Lung microvascular endothelial cell (primary cell): Measurements from ENCODE around the gene TNIK. TPM values are rescaled to one million over a fixed set of nuclear protein-coding genes. Genes with fewer than 3 reads are reported as not detected.
"Not testable (repeated sequence)": the region's sequence is repeated elsewhere in the genome, so short reads cannot be mapped to it uniquely, and the experiment has no call there.

Experiments
- DNase-seq, 2 donors: peaks; one replicate each; pipeline versions ENCODE4 v3.0.0 to v3.0.0-alpha.2; 2010; ENCODE audit warnings: low read depth in 2 of 2
- total RNA-seq: library from RNA; depleted of rRNA; stranded (reverse); fragments of >200 nt; gene quantifications from 2 replicates; pipeline ENCODE4 v1.2.1, GENCODE V29; 2014

The TNIK gene
- total RNA-seq, 1 donor from 2014 or later: 9.7 TPM

DNA sequence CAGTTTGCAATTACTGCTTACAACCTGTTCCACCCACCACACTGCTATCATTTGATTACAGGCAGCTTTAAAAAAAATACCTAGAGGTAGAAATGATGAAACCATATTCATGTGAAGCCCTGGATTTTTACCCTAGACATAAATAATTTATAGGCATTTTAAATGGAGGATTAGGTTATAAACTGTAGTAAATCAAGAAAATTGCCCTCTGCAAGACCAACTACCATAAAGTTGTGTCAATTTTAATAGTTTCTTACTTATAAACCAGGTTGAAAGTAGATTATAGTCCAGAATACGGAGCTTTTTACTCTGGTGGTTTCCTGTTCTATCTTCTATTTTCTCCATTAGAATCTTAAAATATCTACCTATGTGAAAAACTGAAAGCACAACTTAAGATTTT is 13.9 kb downstream of the TNIK start:
- no peak for DNase-seq

DNA sequence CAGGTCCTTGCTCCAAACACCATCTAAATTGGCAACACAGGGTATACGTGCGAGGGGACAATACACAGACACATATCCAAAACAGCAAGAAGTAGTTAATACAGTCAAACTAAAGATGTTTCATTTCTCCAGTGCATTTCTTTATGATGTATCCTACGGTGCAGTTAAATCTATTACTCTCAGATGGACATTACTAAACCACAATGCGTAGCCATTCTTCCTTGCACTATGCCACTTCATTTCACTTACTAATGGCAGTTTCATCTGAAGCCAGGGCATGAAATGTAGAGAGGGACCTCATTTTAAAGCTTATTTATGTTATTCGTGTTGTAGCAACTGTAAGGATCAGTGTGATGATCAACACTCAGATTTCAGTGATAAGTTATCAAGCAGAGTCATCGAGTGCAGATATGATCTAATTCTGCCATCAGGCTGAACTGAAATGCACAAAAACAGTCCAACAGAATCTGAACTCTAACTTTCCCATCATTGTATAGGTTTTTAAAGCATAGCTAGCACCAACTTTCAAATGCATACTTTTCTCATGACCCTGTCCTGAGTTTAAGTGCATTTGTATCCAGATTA is 14.5 kb downstream of the TNIK start:
- no peak for DNase-seq

DNA sequence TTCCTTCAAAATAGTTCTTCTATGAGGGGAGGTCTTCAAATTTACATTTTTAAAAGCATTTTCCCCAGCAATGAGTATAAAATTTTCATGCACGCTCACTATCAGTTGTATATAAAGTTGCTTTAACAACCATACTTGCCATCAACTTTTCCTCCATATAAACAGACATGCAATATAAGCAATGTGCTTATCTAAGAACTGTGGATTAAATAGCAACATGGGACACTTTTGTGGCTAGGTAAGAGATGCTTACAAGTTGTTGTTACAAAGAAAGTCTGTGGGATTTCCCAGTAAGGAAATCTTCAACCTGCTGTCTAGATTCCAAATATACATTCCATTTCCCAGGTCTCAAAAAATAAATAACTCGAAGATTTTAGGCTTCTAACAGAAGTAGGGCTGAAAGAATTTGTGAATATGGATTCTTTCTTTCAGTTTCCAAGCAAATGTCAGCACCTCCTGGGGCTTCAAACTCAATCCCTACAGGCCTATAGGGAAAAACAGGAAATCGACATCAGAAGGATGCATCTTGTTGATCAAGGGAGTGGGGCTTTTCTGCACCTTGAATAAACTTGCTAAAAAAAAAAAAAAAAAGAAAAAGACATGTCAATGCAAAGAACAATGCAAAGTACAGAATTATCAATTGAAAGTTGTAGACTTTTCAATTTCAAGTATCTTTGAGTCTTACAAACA is 16.1 kb downstream of the TNIK start:
- no peak for DNase-seq

DNA sequence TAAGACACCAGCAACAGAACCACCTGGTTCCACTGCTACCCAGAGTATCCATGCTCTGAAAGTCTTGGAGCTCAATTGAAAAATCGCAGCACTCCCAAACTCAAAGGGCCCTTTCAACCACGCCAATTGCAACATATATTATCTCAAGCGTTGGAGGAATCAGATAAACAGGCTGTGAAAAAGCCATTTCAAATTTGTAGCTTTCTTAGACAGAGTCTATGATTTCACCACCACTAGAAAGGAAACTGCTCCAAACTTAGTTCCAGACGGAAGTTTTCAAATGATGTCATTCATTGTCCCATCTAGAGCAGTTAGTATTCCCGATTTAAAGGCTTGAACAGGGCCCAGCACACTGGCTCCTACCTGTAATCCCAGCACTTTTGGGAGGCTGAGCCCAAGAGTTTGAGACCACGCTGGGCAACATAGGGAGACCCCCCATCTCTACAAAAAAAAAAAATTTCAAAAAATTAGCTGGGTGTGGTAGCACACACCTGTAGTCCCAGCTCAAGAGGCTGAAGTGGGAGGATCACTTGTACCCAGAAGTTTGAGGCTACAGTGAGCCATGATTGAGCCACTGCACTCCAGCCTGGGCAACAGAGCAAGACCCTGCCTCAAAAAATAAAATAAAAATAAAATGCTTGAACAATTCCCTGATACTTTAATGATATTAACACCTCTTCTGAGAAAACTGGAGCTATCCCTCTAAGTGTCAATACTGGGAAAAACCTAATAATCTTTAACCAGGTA is 16.8 kb downstream of the TNIK start:
- DNase-seq: peak; percentile 20 to 36

DNA sequence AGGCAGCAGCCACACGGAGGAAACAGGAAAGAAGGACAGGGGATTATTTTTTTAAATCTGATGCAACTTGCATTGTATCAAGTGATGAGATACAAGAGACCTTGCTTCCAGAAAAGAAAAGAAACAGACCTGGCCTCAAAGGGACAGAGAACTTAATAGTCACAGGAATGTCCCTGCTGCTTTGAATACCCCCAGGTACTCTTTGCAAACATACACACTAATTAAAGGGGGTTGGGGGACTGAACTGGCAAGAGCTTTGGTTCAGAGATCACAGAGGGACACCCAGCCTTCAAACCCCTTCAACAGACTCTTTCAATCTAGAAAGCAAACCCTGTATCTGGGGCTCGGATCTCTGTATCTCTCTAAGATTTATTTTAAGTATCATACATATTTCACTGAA is 18.0 kb downstream of the TNIK start:
- no peak for DNase-seq

DNA sequence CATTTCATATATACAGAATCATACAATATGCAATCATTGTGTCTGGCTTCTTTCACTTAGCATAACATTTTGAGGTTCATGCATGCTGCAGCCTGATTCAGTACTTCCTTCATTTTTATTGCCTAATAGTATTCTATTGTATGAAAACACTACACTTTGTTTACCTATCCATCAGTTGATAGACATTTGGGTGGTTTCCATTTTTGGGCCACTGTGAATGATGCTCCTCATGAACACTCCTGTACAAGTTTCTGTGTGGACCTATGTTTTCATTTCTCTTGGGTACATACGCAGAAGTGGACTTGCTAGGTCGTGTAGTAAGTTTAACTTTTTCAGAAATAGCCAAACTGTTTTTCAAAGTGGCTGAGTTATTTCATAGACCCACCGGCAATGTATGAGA is 18.8 kb downstream of the TNIK start:
- DNase-seq: no peak

DNA sequence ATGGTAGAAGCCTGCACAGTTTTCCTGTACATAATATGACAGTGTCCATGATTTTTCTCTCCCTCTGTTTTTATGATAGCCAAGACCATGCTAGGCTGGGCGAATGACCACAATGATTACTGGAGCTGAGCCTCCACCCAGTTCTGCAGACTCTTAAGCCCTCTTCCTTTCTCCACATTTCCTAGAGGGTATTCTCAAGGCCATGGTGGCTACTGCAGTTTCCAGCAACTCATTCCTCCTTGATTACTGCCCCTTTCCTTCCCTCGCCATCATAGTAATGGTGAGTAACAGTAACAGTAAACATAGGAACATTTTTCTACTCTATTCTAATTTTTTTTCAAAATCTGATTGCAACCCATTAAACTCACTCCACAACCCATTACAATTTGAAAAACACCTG is 20.2 kb downstream of the TNIK start:
- DNase-seq: no peak

DNA sequence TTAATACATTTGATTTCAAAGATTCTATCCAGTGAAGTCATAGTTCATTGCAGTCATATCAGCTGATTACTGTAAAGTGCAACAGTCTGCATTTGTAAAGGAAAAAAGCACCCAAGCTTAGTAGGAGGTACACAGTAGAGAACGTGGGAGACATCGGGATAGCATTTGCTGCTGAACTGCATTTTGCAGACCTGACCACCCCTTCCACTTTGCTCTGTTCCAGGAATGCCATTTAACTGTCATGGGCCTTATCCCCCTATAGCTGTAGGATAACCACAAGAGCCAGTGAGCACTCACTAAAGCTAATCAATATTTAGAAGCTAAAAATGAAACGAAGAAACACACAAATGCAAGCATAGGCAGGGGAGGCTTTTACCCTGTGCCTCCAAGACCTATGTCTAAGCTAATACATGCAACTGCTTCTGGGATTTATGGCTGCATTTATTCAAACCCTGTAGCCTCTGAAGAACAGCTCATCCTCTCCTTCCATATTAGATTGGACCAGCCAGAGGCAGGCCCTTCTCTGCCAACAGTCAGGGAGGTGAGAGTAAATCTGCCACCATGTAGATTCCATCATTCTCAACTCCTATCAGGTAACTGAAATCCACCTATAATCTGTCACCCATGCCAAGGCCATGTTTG is 23.0 kb downstream of the TNIK start:
- DNase-seq: no peak

DNA sequence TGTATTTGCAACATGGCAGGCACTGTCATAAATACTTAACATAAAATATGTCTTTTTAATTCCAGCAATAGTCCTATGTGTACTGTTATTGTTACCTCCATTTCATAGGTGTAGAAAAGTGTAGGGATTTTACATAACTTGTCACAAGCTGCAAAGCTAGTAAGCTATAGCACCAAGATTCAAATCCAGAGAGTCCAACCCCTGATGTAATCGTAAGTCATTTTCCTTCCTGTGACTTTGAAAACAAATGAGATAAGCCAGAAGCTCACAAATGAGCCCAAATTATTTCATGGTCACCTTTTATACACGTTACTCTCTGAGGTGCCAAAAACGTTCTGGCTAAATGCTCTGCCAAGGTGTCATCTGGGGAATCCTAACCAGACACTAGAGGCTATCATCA is 23.8 kb downstream of the TNIK start:
- DNase-seq: no peak

DNA sequence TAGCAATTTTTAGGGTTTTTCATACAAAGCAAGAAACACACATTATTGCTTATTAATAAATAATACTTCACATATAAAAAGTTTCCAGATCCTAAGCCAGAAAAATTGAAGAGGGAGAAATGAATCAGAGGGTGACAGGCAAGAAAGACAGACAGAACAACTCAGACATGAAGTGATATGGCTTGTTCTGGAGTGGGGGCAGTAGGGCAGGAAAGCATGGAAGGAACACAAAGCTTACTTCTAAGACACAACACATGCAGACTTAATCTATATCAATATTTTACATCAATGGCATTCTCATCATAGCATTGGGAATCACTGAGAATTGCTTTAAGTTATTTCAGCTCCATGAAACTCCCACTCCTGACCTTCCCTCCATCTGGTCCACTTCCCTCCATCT is 24.4 kb downstream of the TNIK start:
- DNase-seq: no peak

DNA sequence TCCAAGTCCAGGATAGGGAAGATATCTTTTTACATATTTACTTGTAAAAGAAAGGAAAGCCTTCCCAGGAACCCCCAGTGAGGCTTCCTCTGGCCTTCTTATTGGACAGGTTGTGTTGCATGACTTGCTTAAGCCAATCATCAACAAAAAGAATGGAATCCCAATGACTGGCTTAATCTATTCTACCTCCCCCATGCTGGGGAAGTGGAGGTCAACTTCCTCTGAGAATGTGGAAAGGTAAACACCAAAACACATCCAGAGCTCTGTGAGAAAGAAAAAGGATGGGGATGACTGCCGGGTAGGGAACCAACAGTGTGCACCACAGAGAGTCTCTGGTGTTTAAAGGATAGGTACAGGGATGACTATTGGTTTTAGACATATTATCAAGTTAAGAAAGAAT is 25.1 kb downstream of the TNIK start:
- no peak for DNase-seq

DNA sequence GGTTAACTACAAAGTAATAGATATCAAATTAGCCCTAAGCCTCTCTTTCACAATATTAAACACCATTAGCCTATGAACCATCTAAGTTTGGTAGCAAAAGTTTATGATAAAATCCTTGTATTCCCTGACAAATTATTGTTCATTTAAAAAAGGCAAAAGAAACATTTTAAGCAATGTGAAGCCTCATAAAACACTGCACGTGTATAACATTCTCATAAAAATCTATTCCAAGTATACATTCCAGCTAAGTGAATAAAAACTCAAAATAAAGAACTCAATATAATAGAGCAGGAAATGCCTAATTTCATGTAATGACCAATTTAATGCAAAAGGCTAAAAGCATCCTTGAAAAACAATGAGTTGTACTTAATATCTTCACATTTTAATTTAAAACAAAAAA is 27.7 kb downstream of the TNIK start:
- DNase-seq: no peak

DNA sequence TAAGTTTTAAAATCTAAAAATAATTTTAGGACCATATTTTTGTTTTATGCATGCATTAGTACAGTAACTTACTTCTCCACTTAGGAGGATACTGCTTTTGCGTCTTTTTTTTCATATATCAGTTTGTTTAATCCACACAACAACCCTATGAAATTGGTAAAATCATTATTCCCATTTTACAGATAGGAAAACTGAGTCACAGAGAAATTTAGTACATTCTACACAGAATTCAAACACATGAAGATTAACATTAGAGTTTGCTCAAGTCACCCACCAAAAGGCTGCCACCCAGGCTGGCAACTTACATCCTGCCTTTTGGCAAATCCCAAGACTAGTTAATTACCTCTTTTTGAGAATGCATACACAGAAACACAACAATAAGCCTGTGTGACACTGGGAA is 28.7 kb downstream of the TNIK start:
- no peak for DNase-seq

DNA sequence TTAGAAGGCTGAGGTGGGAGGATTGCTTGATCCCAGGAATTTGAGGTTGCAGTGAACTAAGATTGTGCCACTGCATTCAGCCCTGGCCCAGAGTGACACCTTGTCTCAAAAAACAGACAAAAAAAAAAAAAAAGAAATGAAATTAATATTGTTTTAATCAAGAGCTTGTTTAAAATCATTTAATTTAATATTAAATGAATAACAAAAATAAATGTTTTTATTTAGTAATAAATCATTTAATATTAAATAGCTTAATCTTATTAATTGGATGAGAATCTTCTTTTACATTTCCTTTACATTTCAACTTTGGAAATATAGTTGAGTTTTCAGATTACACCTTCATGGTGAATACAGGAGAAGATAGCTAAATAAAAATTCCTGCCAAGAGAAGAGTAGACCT is 29.7 kb downstream of the TNIK start:
- no peak for DNase-seq

DNA sequence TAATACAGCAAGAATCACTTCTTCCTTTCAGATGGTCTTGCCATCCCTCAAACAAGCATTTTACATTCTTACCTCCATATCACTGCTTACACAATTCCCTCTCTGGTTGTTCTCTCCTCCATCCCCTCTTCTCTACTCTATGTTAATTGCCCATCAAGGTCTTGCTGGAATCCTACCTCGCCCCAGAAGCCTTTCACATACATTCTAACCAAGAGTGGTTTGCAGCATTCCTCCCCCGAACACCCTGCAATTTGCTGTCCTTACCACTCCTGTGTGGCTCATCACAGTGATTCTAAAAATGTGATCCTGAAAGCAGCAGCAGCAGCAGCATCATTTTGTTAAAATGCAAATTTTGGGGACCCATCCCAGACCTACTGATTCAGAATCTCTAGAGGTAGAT is 30.6 kb downstream of the TNIK start:
- no peak for DNase-seq

DNA sequence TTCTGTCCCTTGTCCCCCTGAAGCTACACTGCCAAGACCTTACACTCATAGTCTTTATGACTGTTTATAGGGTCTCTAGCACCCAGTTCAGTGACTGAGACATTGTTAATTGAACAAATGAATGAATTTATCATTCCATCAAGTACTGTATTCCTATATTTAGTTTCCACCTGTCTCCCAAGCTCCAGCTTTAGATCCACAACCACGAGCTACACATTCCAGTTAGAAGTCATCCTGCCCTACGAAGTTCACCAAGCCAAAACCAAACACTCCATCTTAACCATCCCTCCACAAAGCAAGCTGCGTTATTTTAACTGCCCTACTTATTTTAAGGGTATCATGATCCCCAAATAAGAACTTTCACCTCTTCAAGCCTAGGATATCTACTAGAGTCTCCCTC is 31.3 kb downstream of the TNIK start:
- DNase-seq: no peak

DNA sequence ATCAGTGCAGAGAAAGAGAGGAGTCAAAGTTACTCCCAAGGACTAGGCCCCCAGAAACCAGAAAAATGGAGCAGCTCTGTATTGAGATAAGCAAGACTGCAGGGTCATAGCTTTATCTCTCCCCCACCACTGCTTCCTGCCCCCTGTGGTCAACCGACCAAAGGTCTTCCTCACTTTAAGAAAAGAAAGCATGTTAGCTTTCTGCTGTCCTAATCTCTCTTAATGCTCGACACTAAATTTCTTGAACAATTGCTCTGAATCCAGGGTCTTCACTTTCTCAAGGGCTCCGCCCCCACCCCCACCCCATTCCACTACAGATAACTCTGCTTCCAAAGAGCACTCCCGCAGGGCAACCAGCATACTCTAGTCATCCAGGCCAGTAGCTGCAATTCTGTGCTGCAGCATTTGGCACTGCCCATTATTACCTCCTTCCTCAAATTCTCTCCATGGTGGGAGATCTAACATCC is 31.9 kb downstream of the TNIK start:
- DNase-seq: no peak

DNA sequence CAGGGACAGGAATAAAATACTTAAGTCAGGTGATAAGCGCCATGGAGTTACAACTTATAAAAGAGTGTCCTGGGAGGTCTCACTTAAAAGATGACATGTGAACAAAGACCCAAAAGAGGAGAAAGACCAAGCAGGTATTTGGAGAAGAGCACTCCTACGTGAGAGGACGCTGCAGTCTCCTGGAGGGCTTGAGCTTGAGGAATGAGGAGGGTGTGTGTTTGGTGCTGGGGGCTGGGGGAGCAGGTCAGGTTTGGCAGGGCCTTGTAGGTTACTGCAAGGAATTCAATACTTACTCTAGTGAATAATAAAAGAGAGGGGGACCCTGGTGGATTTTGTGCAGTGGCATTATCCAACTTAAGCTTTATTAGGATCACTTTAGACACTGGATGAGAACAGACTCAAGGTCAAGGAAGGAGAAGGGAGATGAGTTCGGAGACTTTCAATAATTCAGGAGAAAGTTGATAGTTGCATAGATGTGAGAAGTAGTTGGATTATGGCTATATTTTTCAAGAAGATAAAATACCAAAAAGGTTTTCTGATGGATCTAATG is 32.4 kb downstream of the TNIK start:
- no peak for DNase-seq

DNA sequence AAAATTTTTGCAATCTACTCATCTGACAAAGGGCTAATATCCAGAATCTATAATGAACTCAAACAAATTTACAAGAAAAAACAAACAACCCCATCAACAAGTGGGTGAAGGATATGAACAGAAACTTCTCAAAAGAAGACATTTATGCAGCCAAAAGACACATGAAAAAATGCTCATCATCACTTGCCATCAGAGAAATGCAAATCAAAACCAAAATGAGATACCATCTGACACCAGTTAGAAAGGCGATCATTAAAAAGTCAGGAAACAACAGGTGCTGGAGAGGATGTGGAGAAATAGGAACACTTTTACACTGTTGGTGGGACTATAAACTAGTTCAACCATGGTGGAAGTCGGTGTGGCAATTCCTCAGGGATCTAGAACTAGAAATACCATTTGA is 36.1 kb downstream of the TNIK start:
- DNase-seq: not testable (repeated sequence)

DNA sequence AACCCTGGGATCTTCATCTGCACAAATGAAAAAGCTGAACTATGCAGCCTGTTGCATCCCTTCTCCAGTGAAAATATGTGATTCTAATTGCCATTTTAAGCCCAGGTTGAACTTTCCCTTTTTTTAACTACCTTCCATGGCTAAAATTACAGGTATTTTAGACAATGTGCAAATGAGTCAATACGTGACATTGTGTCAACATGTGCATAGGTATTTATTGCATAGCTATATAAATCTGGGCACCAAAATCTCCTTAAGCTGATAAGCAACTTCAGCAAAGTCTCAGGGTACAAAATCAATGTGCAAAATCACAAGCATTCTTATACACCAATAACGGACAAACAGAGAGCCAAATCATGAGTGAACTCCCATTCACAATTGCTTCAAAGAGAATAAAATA is 37.4 kb downstream of the TNIK start:
- not testable (repeated sequence) for DNase-seq

DNA sequence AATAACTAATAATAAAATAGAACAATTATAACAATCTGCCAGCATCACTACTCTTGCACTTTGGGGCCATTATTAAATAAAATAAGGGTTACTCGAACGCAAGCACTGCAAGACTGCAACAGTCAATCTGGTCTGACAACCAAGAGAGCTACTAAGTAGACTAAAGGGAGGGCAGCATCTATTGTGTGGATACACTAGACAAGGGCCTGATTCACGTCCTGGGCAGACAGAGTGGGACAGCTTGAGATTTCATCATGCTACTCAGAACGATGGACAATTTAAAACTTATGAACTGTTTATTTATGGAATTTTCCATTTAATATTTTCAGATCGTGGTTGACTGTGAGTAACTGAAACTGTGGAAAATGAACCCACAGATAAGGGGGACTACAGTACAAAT is 39.5 kb downstream of the TNIK start:
- DNase-seq: peak in 1 of 2 donors; percentile 24

DNA sequence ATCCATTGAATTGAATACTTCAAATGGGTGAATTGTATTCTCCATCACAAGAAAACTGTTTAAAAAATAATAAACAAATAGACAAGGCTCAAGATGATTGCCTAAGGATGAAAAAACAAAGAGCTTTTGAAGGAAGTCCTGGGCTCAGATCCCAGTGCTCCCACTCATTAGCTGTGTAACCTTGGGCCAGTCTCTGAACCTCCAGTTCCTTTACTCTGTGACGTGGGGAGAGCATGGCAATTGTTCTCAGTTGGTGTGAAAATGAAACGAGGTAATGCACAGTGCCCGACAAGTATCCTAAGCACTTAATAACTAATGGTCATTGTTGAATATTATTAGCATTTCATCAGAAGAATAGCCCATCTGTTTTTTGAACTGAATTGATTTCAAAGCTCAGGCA is 40.7 kb downstream of the TNIK start:
- DNase-seq: no peak
